Measurements from ENCODE around the gene PSMB9. TPM values are rescaled to one million over a fixed set of nuclear protein-coding genes. Genes with fewer than 3 reads are reported as not detected.
"Not testable (repeated sequence)": the region's sequence is repeated elsewhere in the genome, so short reads cannot be mapped to it uniquely, and the experiment has no call there.

The PSMB9 gene
- total and polyA plus RNA-seq, 2 experiments from 2014 or later = 3.3 TPM; not detected in 1

DNA sequence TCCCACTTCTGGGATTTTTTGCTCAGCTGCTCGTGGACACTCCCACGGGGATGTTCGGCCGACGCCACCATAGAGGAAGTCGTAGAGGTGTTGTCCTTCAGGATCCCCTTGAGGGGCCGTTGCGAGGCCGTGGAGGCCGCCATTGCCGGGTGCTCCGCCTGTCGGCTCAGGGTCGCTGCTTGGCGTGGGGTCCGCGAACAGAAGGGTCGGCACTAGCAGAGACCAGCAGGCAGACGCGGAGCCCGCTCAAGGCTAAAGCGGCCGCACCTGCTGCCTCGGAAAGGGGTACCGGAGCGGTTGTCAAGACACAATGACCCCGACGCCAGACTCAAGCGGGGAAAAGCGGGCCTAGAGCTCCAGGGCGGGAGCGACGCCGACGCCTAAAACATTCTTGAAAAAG, 25.7 kb downstream of the PSMB9 start:
- Histone ChIP-seq H3K4me3 (no peak overlapping the region), H3K4me1 (ENCODE audit: insufficient read depth) (no peaks in the 10 kb centered on the region), H3K9me3 (ENCODE audit: low read depth) (no peaks in the 10 kb centered on the region), H3K27me3 (peaks cover 15% of the 10 kb centered on the region), H3K9me2 (replicated peaks; ENCODE audit: insufficient read depth) (no peaks in the 10 kb centered on the region), H3K79me2 (no peaks in the 10 kb centered on the region), H3K4me2 (no peak overlapping the region), H3K36me3 (replicated peaks; ENCODE audit: insufficient read depth, low read depth) (no peaks in the 10 kb centered on the region), H2AFZ (no peak overlapping the region), H4K20me1 (ENCODE audit: insufficient read depth, poor library complexity, severe bottlenecking) (no peaks in the 10 kb centered on the region), H3K27ac (no peak overlapping the region)
- DNase-seq (ENCODE audit: low spot score) = no peak
- WGBS (ENCODE audit: low lambda C conversion rate, missing lambda C conversion rate) = 96% methylated on average over 35 of the region's 35 CpGs
- TF ChIP-seq, protein P1, sequence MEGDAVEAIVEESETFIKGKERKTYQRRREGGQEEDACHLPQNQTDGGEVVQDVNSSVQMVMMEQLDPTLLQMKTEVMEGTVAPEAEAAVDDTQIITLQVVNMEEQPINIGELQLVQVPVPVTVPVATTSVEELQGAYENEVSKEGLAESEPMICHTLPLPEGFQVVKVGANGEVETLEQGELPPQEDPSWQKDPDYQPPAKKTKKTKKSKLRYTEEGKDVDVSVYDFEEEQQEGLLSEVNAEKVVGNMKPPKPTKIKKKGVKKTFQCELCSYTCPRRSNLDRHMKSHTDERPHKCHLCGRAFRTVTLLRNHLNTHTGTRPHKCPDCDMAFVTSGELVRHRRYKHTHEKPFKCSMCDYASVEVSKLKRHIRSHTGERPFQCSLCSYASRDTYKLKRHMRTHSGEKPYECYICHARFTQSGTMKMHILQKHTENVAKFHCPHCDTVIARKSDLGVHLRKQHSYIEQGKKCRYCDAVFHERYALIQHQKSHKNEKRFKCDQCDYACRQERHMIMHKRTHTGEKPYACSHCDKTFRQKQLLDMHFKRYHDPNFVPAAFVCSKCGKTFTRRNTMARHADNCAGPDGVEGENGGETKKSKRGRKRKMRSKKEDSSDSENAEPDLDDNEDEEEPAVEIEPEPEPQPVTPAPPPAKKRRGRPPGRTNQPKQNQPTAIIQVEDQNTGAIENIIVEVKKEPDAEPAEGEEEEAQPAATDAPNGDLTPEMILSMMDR (IDR thresholded peaks at IDR 0.05; ENCODE audit: poor library complexity) = no peak
- TF ChIP-seq EZH2phosphoT487 (IDR thresholded peaks at IDR 0.05; ENCODE audit: low read depth, severe bottlenecking, unreplicated experiment) (no peak), EZH2 (IDR thresholded peaks at IDR 0.05; ENCODE audit: borderline replicate concordance) (no peak)

DNA sequence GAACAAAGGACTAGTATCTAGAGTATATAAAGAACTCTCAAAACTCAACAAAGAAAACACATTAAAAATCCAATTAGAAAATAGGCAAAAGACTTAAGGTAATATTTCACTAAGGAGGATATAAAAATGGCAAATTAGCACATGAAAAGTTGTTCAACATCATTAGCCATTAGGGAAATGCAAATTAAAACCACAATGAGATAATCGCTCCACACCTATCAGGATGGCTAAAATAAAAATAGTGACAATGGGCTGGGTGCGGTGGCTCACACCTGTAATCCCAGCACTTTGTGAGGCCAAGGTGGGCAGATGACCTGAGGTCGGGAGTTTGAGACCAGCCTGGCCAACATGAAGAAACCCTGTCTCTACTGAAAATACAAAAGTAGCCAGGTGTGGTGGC, 27.0 kb downstream of the PSMB9 start:
- WGBS (ENCODE audit: low lambda C conversion rate, missing lambda C conversion rate) = 60% methylated on average over 3 of the region's 3 CpGs
- not testable (repeated sequence) for H3K36me3 ChIP-seq (replicated peaks; ENCODE audit: insufficient read depth, low read depth); H3K9me2 ChIP-seq (replicated peaks; ENCODE audit: insufficient read depth); H3K9me3 ChIP-seq (ENCODE audit: low read depth); H3K27me3 ChIP-seq; H2AFZ ChIP-seq; H3K27ac ChIP-seq; DNase-seq (ENCODE audit: low spot score); H4K20me1 ChIP-seq (ENCODE audit: insufficient read depth, poor library complexity, severe bottlenecking); H3K79me2 ChIP-seq; H3K4me1 ChIP-seq (ENCODE audit: insufficient read depth); H3K4me3 ChIP-seq; H3K4me2 ChIP-seq

DNA sequence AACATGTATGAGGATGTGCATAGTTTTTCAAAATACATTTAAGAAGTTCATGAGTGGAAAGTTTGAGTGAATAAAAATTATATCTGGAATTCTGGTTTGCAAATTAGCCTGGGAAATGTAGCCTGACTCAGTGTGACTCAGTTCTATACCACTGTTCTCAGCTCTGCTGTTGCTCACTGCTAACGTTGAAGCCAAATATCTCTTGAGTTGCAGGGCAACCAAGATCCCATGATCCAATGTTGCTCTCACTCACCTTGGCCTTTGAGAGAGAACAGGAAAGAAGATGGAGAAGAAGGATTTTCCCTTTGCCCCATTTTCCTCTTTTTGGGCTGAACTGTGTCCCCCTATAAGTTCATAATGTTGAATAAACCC, 28.9 kb downstream of the PSMB9 start:
- no peaks in the 10 kb centered on the region for H3K4me1 ChIP-seq (ENCODE audit: insufficient read depth)
- no peak overlapping the region for H3K27ac ChIP-seq
- H3K9me2 ChIP-seq (replicated peaks; ENCODE audit: insufficient read depth) = no peaks in the 10 kb centered on the region
- no peak overlapping the region for H2AFZ ChIP-seq
- H3K4me3 ChIP-seq = no peak overlapping the region
- 0% methylated on average over 1 of the region's 1 CpG for WGBS (ENCODE audit: low lambda C conversion rate, missing lambda C conversion rate)
- no peaks in the 10 kb centered on the region for H4K20me1 ChIP-seq (ENCODE audit: insufficient read depth, poor library complexity, severe bottlenecking)
- H3K27me3 ChIP-seq = no peaks in the 10 kb centered on the region
- H3K36me3 ChIP-seq (replicated peaks; ENCODE audit: insufficient read depth, low read depth) = no peaks in the 10 kb centered on the region
- TF ChIP-seq, protein P1 (IDR thresholded peaks at IDR 0.05; ENCODE audit: poor library complexity) = no peak
- no peak for TF ChIP-seq EZH2 (IDR thresholded peaks at IDR 0.05; ENCODE audit: borderline replicate concordance)
- TF ChIP-seq EZH2phosphoT487 (IDR thresholded peaks at IDR 0.05; ENCODE audit: low read depth, severe bottlenecking, unreplicated experiment) = no peak
- no peak overlapping the region for H3K4me2 ChIP-seq
- DNase-seq (ENCODE audit: low spot score) = no peak
- no peaks in the 10 kb centered on the region for H3K79me2 ChIP-seq
- no peaks in the 10 kb centered on the region for H3K9me3 ChIP-seq (ENCODE audit: low read depth)

DNA sequence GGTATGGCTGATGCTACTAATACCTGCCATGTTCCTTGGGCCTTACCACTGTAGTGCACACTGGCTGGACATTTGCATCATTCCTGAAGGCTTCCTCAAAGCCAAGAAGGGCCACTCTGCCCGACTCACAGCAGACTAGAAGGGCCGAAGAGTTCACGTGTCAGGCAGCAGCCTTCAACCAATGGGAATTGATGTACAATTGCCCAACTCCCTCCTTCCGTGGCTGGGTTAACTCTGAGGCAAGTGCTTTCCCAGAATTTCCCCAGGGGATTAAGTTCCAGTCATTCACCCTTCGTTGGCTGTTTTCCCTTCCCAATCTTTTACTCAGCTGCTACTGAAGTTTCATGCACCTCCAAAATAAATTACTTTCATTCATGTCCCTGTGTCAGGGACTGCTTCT, 29.8 kb downstream of the PSMB9 start:
- no peaks in the 10 kb centered on the region for H3K36me3 ChIP-seq (replicated peaks; ENCODE audit: insufficient read depth, low read depth)
- no peak overlapping the region for H3K4me2 ChIP-seq
- no peaks in the 10 kb centered on the region for H3K9me3 ChIP-seq (ENCODE audit: low read depth)
- TF ChIP-seq EZH2 (IDR thresholded peaks at IDR 0.05; ENCODE audit: borderline replicate concordance) (no peak), EZH2phosphoT487 (IDR thresholded peaks at IDR 0.05; ENCODE audit: low read depth, severe bottlenecking, unreplicated experiment) (no peak)
- TF ChIP-seq, protein P1 (IDR thresholded peaks at IDR 0.05; ENCODE audit: poor library complexity) = no peak
- H4K20me1 ChIP-seq (ENCODE audit: insufficient read depth, poor library complexity, severe bottlenecking) = no peaks in the 10 kb centered on the region
- DNase-seq (ENCODE audit: low spot score) = peak; percentile 45
- no peak overlapping the region for H2AFZ ChIP-seq
- H3K27me3 ChIP-seq = no peaks in the 10 kb centered on the region
- H3K79me2 ChIP-seq = no peaks in the 10 kb centered on the region
- no peak overlapping the region for H3K27ac ChIP-seq
- no peaks in the 10 kb centered on the region for H3K9me2 ChIP-seq (replicated peaks; ENCODE audit: insufficient read depth)
- H3K4me3 ChIP-seq = no peak overlapping the region
- WGBS (ENCODE audit: low lambda C conversion rate, missing lambda C conversion rate) = 20% methylated on average over 5 of the region's 5 CpGs
- no peaks in the 10 kb centered on the region for H3K4me1 ChIP-seq (ENCODE audit: insufficient read depth)
